OCI-LY1 (cell line): Measurements from ENCODE around the gene LGI2.

Source experiments
- H2AFZ ChIP-seq: fragments of 200-600 bp; sonication (generic), shearing (Covaris generic); 2 replicates; pipeline ENCODE4 v1.6.0; 2014; ENCODE audit warnings: antibody characterized with exemption, mild to moderate bottlenecking, low read length
- H3F3A ChIP-seq: fragments of 200-600 bp; sonication (generic), shearing (Covaris generic); 2 replicates; pipeline ENCODE4 v1.6.0; 2014; ENCODE audit warnings: mild to moderate bottlenecking, antibody characterized with exemption, low read length, moderate library complexity; ENCODE audit not compliant: insufficient read depth
- H3K27ac ChIP-seq: fragments of 200-600 bp; sonication (generic); 2 replicates; pipeline ENCODE4 v1.5.1; 2014; ENCODE audit warnings: low read length, mixed run types, mild to moderate bottlenecking, low read depth; ENCODE audit not compliant: poor library complexity, severe bottlenecking
- H3K27me3 ChIP-seq: fragments of 200-600 bp; sonication (generic); 2 replicates; pipeline ENCODE4 v1.6.0; 2014; ENCODE audit warnings: antibody characterized with exemption, mild to moderate bottlenecking, low read length, moderate library complexity; ENCODE audit not compliant: insufficient read depth
- H3K36me3 ChIP-seq: fragments of 200-600 bp; sonication (generic); 2 replicates; pipeline ENCODE4 v1.6.1; 2014; ENCODE audit warnings: mild to moderate bottlenecking, antibody characterized with exemption, low read length, moderate library complexity, mixed read lengths; ENCODE audit not compliant: insufficient read depth
- H3K4me1 ChIP-seq: fragments of 200-600 bp; sonication (generic); 2 replicates; pipeline ENCODE4 v1.5.1; 2014; ENCODE audit warnings: mild to moderate bottlenecking, low read length, moderate library complexity; ENCODE audit not compliant: insufficient read depth, severe bottlenecking
- H3K4me2 ChIP-seq: fragments of 200-600 bp; sonication (generic), shearing (Covaris generic); 2 replicates; pipeline ENCODE4 v1.6.1; 2014; ENCODE audit warnings: low read length
- H3K4me3 ChIP-seq: fragments of 200-600 bp; sonication (generic); 2 replicates; pipeline ENCODE4 v1.5.1; 2014; ENCODE audit warnings: low read length, low read depth, mild to moderate bottlenecking, mixed read lengths; ENCODE audit not compliant: poor library complexity, severe bottlenecking
- H3K79me2 ChIP-seq: fragments of 200-600 bp; shearing (Covaris generic); 2 replicates; pipeline ENCODE4 v1.6.1; 2016; ENCODE audit warnings: mixed run types, low read length, mixed read lengths; ENCODE audit not compliant: insufficient read depth
- H3K9ac ChIP-seq: fragments of 200-600 bp; sonication (generic), shearing (Covaris generic); 2 replicates; pipeline ENCODE4 v1.6.1; 2014; ENCODE audit warnings: mild to moderate bottlenecking, low read length, mixed read lengths
- H3K9me2 ChIP-seq: fragments of 200-600 bp; sonication (generic), shearing (Covaris generic); 2 replicates; pipeline ENCODE4 v1.6.1; 2014; ENCODE audit warnings: low read depth, mild to moderate bottlenecking, low read length, mixed read lengths
- H3K9me3 ChIP-seq: fragments of 200-600 bp; shearing (Covaris generic); 2 replicates; pipeline ENCODE4 v1.6.1; 2014; ENCODE audit warnings: low read length, mixed read lengths
- H4K20me1 ChIP-seq: fragments of 200-600 bp; sonication (generic), shearing (Covaris generic); 2 replicates; pipeline ENCODE4 v1.6.0; 2016; ENCODE audit warnings: mild to moderate bottlenecking, low read length; ENCODE audit not compliant: insufficient read depth
- EZH2 ChIP-seq: fragments of 200-600 bp; sonication (generic), shearing (Covaris generic); IDR thresholded peaks from 2 replicates; pipeline ENCODE4 v1.8.0; 2017; ENCODE audit warnings: borderline replicate concordance, mixed run types, mild to moderate bottlenecking, antibody characterized with exemption, low read length, moderate library complexity, mixed read lengths
- TF ChIP-seq, protein P1 (sequence below): fragments of 200-600 bp; sonication (generic), shearing (Covaris generic); IDR thresholded peaks from 2 replicates; pipeline ENCODE4 v1.5.1; 2017; ENCODE audit warnings: mild to moderate bottlenecking, antibody characterized with exemption, low read length, moderate library complexity, mixed read lengths

LGI2 gene

DNA sequence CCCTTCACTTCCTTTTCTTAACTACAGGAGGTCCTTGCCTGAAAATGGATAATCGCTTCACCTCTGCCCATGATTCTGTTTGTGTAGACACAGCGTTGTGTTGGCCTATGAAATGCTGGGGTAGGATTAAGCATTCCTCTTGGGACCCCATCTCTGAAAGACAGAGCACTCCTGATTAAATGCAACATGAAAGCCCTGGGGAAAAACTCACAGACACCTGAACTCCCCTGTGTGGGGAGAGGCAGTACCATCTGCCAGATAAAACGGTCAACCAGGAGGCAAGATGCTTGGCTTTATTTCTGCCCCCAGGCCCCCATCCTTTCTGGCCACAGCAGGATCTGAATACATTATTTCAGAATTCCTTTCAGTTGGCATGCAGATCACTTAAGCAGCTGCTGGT, 1.9 kb downstream of the LGI2 start:
- no peaks in the 10 kb centered on the region for H3K36me3 ChIP-seq
- H3F3A ChIP-seq, result no peaks in the 10 kb centered on the region
- H3K9me2 ChIP-seq, result no peaks in the 10 kb centered on the region
- no peaks in the 10 kb centered on the region for H3K4me1 ChIP-seq
- H3K4me3 ChIP-seq, result no peak overlapping the region
- H4K20me1 ChIP-seq, result no peaks in the 10 kb centered on the region
- no peaks in the 10 kb centered on the region for H3K79me2 ChIP-seq
- H3K9ac ChIP-seq, result no peak overlapping the region
- H3K27me3 ChIP-seq, result no peaks in the 10 kb centered on the region
- H3K9me3 ChIP-seq, result no peaks in the 10 kb centered on the region
- no peak overlapping the region for H3K27ac ChIP-seq
- H3K4me2 ChIP-seq, result no peak overlapping the region
- no peak overlapping the region for H2AFZ ChIP-seq
- no peak for TF ChIP-seq EZH2
- TF ChIP-seq, protein P1, sequence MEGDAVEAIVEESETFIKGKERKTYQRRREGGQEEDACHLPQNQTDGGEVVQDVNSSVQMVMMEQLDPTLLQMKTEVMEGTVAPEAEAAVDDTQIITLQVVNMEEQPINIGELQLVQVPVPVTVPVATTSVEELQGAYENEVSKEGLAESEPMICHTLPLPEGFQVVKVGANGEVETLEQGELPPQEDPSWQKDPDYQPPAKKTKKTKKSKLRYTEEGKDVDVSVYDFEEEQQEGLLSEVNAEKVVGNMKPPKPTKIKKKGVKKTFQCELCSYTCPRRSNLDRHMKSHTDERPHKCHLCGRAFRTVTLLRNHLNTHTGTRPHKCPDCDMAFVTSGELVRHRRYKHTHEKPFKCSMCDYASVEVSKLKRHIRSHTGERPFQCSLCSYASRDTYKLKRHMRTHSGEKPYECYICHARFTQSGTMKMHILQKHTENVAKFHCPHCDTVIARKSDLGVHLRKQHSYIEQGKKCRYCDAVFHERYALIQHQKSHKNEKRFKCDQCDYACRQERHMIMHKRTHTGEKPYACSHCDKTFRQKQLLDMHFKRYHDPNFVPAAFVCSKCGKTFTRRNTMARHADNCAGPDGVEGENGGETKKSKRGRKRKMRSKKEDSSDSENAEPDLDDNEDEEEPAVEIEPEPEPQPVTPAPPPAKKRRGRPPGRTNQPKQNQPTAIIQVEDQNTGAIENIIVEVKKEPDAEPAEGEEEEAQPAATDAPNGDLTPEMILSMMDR, result no peak

DNA sequence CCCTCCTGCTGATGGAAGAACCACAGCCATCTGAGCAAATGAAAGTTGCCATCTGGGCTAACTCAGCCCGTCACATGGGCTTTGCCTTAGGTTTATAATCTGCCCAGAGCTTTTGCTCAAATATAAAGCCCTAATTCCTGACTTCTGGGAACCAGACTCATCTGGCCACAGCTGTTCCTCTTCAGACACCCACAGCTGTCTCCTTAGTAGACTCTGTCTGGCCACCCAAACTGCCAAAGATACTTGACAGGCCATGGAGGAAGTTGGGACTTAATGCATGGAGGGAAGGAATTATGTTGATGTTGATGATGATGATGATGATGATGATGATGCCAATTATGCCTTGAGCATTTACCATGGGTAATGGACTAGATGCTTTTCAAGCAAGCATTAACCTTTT, 8.0 kb downstream of the LGI2 start:
- H3K4me2 ChIP-seq, result no peak overlapping the region
- no peak overlapping the region for H3K9ac ChIP-seq
- H3F3A ChIP-seq, result no peaks in the 10 kb centered on the region
- no peaks in the 10 kb centered on the region for H3K36me3 ChIP-seq
- no peak overlapping the region for H3K27ac ChIP-seq
- H3K9me2 ChIP-seq, result no peaks in the 10 kb centered on the region
- TF ChIP-seq EZH2, result no peak
- TF ChIP-seq, protein P1, result no peak
- no peak overlapping the region for H3K4me3 ChIP-seq
- no peaks in the 10 kb centered on the region for H3K9me3 ChIP-seq
- no peaks in the 10 kb centered on the region for H4K20me1 ChIP-seq
- H3K79me2 ChIP-seq, result no peaks in the 10 kb centered on the region
- no peaks in the 10 kb centered on the region for H3K4me1 ChIP-seq
- H3K27me3 ChIP-seq, result no peaks in the 10 kb centered on the region
- no peak overlapping the region for H2AFZ ChIP-seq

DNA sequence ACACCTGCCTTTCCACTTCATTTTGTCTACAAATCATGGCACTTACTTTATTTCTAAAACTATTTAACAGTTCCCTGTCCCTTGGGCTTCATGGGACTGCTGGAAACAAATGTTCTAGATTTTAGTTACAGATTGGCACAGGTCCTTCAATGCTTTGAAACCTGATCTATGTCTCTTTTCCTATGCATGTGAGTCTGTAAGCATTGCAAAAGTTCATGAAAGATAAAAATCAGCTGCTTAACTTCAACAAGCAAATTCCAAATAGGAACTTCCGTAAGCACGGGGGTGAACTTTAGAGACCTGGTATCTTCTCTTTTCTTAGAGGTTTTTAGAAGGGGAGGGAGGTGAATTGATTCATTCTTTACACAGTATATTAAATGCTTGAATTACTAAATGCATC, 9.5 kb downstream of the LGI2 start:
- H3K79me2 ChIP-seq, result no peaks in the 10 kb centered on the region
- no peaks in the 10 kb centered on the region for H3K9me2 ChIP-seq
- no peak overlapping the region for H3K9ac ChIP-seq
- no peak overlapping the region for H3K4me3 ChIP-seq
- H4K20me1 ChIP-seq, result no peaks in the 10 kb centered on the region
- H3K27ac ChIP-seq, result no peak overlapping the region
- no peak overlapping the region for H2AFZ ChIP-seq
- H3K36me3 ChIP-seq, result no peaks in the 10 kb centered on the region
- H3F3A ChIP-seq, result no peaks in the 10 kb centered on the region
- no peaks in the 10 kb centered on the region for H3K27me3 ChIP-seq
- H3K9me3 ChIP-seq, result no peaks in the 10 kb centered on the region
- no peak overlapping the region for H3K4me2 ChIP-seq
- H3K4me1 ChIP-seq, result no peaks in the 10 kb centered on the region
- TF ChIP-seq EZH2, result no peak
- TF ChIP-seq, protein P1, result no peak
